Measurements from ENCODE around the gene SPIRE2.
"Not testable (repeated sequence)": the region's sequence is repeated elsewhere in the genome, so short reads cannot be mapped to it uniquely, and the experiment has no call there.

The SPIRE2 gene

GRCh38 chr16:89821438-89822187 is 6.7 kb upstream of the SPIRE2 start:
- no peak for DNase-seq
- H3K4me1 ChIP-seq (ENCODE audit: control extremely low read depth in 1 of 4, control insufficient read depth in 4 of 4, insufficient read depth in 4 of 4, low read length in 3 of 4) = peaks cover 0 to 9% (median 3%) of the 10 kb centered on the region in 4 experiments
- H3K9me3 ChIP-seq (ENCODE audit: control extremely low read depth in 1 of 5, control insufficient read depth in 4 of 5, insufficient read depth in 2 of 5, low read depth in 1 of 5, low read length in 4 of 5) = no peaks in the 10 kb centered on the region
- ChIA-PET CTCF (no interaction called here), POLR2A (interaction anchor here (0.6 kb wide), 1 partner anchor 121 kb away, joined by 4 read pairs; no protein-coding TSS in a partner anchor)
- no peak overlapping the region for H3K4me3 ChIP-seq (ENCODE audit: control insufficient read depth in 1 of 7, extremely low read depth in 1 of 7, insufficient read depth in 4 of 7, low read depth in 2 of 7, low read length in 6 of 7)
- WGBS (ENCODE audit: insufficient coverage) = 88% methylated on average over 14 of the region's 23 CpGs
- H3K36me3 ChIP-seq (ENCODE audit: control insufficient read depth in 4 of 4, insufficient read depth in 4 of 4, low read length in 3 of 4) = peaks cover 0 to 4% (median 0%) of the 10 kb centered on the region in 4 experiments
- peaks cover 0 to 1% (median 0%) of the 10 kb centered on the region in 5 experiments for H3K27me3 ChIP-seq (replicated peaks in 2 of 5; ENCODE audit: control insufficient read depth in 4 of 5, insufficient read depth in 5 of 5, low read length in 4 of 5)
- no peak overlapping the region for H3K27ac ChIP-seq (ENCODE audit: insufficient read depth in 1 of 2, low read depth in 1 of 2, low read length in 2 of 2, poor library complexity in 1 of 2, severe bottlenecking in 2 of 2)

- POLR2A ChIA-PET = no interaction called here
These were observed 5.8 kb upstream of the SPIRE2 start for GRCh38 chr16:89822188-89823086.

GRCh38 chr16:89823087-89823823 is 5.0 kb upstream of the SPIRE2 start:
- Histone ChIP-seq H3K9me3 (ENCODE audit: control extremely low read depth in 1 of 5, control insufficient read depth in 4 of 5, insufficient read depth in 2 of 5, low read depth in 1 of 5, low read length in 4 of 5) (no peaks in the 10 kb centered on the region), H3K36me3 (ENCODE audit: control insufficient read depth in 4 of 4, insufficient read depth in 4 of 4, low read length in 3 of 4) (peaks cover 0 to 4% (median 0%) of the 10 kb centered on the region in 4 experiments), H3K27me3 (replicated peaks in 2 of 5; ENCODE audit: control insufficient read depth in 4 of 5, insufficient read depth in 5 of 5, low read length in 4 of 5) (peaks cover 0 to 12% (median 2%) of the 10 kb centered on the region in 5 experiments), H3K4me3 (ENCODE audit: control insufficient read depth in 1 of 7, extremely low read depth in 1 of 7, insufficient read depth in 4 of 7, low read depth in 2 of 7, low read length in 6 of 7) (no peak overlapping the region), H3K27ac (ENCODE audit: insufficient read depth in 1 of 2, low read depth in 1 of 2, low read length in 2 of 2, poor library complexity in 1 of 2, severe bottlenecking in 2 of 2) (no peak overlapping the region), H3K4me1 (ENCODE audit: control extremely low read depth in 1 of 4, control insufficient read depth in 4 of 4, insufficient read depth in 4 of 4, low read length in 3 of 4) (peaks cover 0 to 9% (median 8%) of the 10 kb centered on the region in 4 experiments)
- ChIA-PET POLR2A (no interaction called here), CTCF (interaction anchor here (0.7 to 1.5 kb wide), 2 partner anchors 37 to 123 kb away, joined by 3 to 4 read pairs; no protein-coding TSS in a partner anchor)
- 100% methylated on average over 4 of the region's 8 CpGs for WGBS (ENCODE audit: insufficient coverage)
- DNase-seq = no peak

More at GRCh38 chr16:89822188-89823086, 5.8 kb upstream of the SPIRE2 start:
- Histone ChIP-seq H3K9me3 (ENCODE audit: control extremely low read depth in 1 of 5, control insufficient read depth in 4 of 5, insufficient read depth in 2 of 5, low read depth in 1 of 5, low read length in 4 of 5) (no peaks in the 10 kb centered on the region), H3K36me3 (ENCODE audit: control insufficient read depth in 4 of 4, insufficient read depth in 4 of 4, low read length in 3 of 4) (peaks cover 0 to 4% (median 0%) of the 10 kb centered on the region in 4 experiments), H3K4me1 (ENCODE audit: control extremely low read depth in 1 of 4, control insufficient read depth in 4 of 4, insufficient read depth in 4 of 4, low read length in 3 of 4) (peaks cover 0 to 6% (median 2%) of the 10 kb centered on the region in 4 experiments), H3K27ac (ENCODE audit: insufficient read depth in 1 of 2, low read depth in 1 of 2, low read length in 2 of 2, poor library complexity in 1 of 2, severe bottlenecking in 2 of 2) (no peak overlapping the region), H3K4me3 (ENCODE audit: control insufficient read depth in 1 of 7, extremely low read depth in 1 of 7, insufficient read depth in 4 of 7, low read depth in 2 of 7, low read length in 6 of 7) (no peak overlapping the region), H3K27me3 (replicated peaks in 2 of 5; ENCODE audit: control insufficient read depth in 4 of 5, insufficient read depth in 5 of 5, low read length in 4 of 5) (peaks cover 0 to 7% (median under 1%) of the 10 kb centered on the region in 5 experiments)
- CTCF ChIA-PET = interaction anchor here (0.7 to 1.5 kb wide), 2 partner anchors 37 to 122 kb away, joined by 3 to 4 read pairs; no protein-coding TSS in a partner anchor
- 93% methylated on average over 18 of the region's 19 CpGs for WGBS (ENCODE audit: insufficient coverage)
- DNase-seq = no peak

- POLR2A ChIA-PET; H3K4me3 ChIP-seq (ENCODE audit: control insufficient read depth in 1 of 7, extremely low read depth in 1 of 7, insufficient read depth in 4 of 7, low read depth in 2 of 7, low read length in 6 of 7); H3K36me3 ChIP-seq (ENCODE audit: control insufficient read depth in 4 of 4, insufficient read depth in 4 of 4, low read length in 3 of 4); H3K27ac ChIP-seq (ENCODE audit: insufficient read depth in 1 of 2, low read depth in 1 of 2, low read length in 2 of 2, poor library complexity in 1 of 2, severe bottlenecking in 2 of 2); DNase-seq; H3K9me3 ChIP-seq (ENCODE audit: control extremely low read depth in 1 of 5, control insufficient read depth in 4 of 5, insufficient read depth in 2 of 5, low read depth in 1 of 5, low read length in 4 of 5): not testable (repeated sequence)
- Histone ChIP-seq H3K4me1 (ENCODE audit: control extremely low read depth in 1 of 4, control insufficient read depth in 4 of 4, insufficient read depth in 4 of 4, low read length in 3 of 4) (peaks cover 0 to 11% (median 9%) of the 10 kb centered on the region in 4 experiments), H3K27me3 (replicated peaks in 2 of 5; ENCODE audit: control insufficient read depth in 4 of 5, insufficient read depth in 5 of 5, low read length in 4 of 5) (peaks cover 0 to 12% (median 2%) of the 10 kb centered on the region in 5 experiments)
- CTCF ChIA-PET = interaction anchor here (1.5 kb wide), 1 partner anchor 123 kb away, joined by 3 read pairs; no protein-coding TSS in a partner anchor
- WGBS (ENCODE audit: insufficient coverage) = 90% methylated on average over 1 of the region's 5 CpGs
These were observed 4.5 kb upstream of the SPIRE2 start for GRCh38 chr16:89823824-89824148.

- Histone ChIP-seq H3K27me3 (replicated peaks in 2 of 5; ENCODE audit: control insufficient read depth in 4 of 5, insufficient read depth in 5 of 5, low read length in 4 of 5) (peaks cover 0 to 20% (median 4%) of the 10 kb centered on the region in 5 experiments), H3K4me1 (ENCODE audit: control extremely low read depth in 1 of 4, control insufficient read depth in 4 of 4, insufficient read depth in 4 of 4, low read length in 3 of 4) (peaks cover 0 to 13% (median 11%) of the 10 kb centered on the region in 4 experiments), H3K9me3 (ENCODE audit: control extremely low read depth in 1 of 5, control insufficient read depth in 4 of 5, insufficient read depth in 2 of 5, low read depth in 1 of 5, low read length in 4 of 5) (no peaks in the 10 kb centered on the region), H3K36me3 (ENCODE audit: control insufficient read depth in 4 of 4, insufficient read depth in 4 of 4, low read length in 3 of 4) (peaks cover 0 to 4% (median 0%) of the 10 kb centered on the region in 4 experiments), H3K4me3 (ENCODE audit: control insufficient read depth in 1 of 7, extremely low read depth in 1 of 7, insufficient read depth in 4 of 7, low read depth in 2 of 7, low read length in 6 of 7) (peak overlapping the region in 1 of 7 experiments; percentile 61), H3K27ac (ENCODE audit: insufficient read depth in 1 of 2, low read depth in 1 of 2, low read length in 2 of 2, poor library complexity in 1 of 2, severe bottlenecking in 2 of 2) (no peak overlapping the region)
- ChIA-PET CTCF (interaction anchor here (1.1 kb wide), 1 partner anchor 11 kb away, joined by 4 read pairs; no protein-coding TSS in a partner anchor), POLR2A (interaction anchor here (0.6 kb wide), 1 partner anchor 29 kb away, joined by 4 read pairs; no protein-coding TSS in a partner anchor)
- WGBS (ENCODE audit: insufficient coverage) = 98% methylated on average over 18 of the region's 26 CpGs
- no peak for DNase-seq
These were observed 1.5 kb upstream of the SPIRE2 start for GRCh38 chr16:89826531-89827382.
